ENCODE measurements around the gene HGS. TPM values are rescaled to one million over a fixed set of nuclear protein-coding genes. Genes with fewer than 3 reads are reported as not detected.
"Not testable (repeated sequence)": the region's sequence is repeated elsewhere in the genome, so short reads cannot be mapped to it uniquely, and the experiment has no call there.

HGS gene
- polyA plus RNA-seq, 3 donors: 95.1 to 111 (median 96.5) TPM

- no peak for DNase-seq
Measured at GRCh38 chr17:81738801-81739393, 55.1 kb downstream of the HGS start.

DNA sequence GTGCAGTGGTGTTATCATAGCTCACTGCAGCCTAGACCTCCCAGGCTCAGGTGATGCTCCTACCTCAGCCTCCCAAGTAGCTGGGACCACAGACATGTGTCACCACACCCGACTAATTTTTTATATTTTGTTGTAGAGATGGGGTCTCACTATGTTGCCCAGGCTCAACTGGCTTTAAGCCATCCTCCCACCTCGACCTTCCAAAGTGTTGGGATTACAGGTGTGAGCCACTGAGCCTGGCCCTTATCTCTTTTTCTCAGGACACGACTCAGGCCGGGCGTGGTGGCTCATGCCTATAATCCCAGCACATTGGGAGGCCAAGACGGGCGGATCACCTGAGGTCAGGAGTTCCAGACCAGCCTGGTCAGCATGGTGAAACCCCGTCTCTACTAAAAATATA is 55.8 kb downstream of the HGS start:
- not testable (repeated sequence) for DNase-seq

- no peak for DNase-seq
Measured at GRCh38 chr17:81740395-81740961, 56.7 kb downstream of the HGS start.

DNA sequence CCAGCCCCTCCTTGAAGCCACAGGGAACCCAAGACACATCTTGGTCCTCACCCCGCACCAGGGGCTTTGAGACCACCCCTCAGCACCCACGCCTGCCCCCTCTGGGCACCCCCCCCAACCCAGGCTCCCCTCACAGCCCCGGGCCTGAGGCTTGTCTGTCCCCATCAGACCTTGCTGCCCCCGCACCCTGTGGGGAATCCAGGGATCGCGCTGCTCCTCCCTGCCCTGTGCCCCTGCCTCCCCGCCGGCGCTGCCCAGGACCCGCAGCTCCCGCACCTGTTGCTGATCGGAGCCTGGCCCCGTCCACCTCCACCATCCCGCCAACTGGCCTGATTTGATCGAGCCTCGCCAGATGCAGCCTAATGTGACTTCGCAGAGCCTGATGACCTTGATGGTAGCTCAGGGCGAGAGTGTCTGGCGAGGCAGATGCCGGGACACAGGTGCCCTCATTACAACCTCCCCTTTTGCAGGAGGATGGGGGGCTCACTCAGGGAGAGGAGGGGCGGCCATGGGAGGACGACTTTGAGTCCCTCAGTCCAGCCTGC is 57.3 kb downstream of the HGS start:
- no peak for DNase-seq

DNA sequence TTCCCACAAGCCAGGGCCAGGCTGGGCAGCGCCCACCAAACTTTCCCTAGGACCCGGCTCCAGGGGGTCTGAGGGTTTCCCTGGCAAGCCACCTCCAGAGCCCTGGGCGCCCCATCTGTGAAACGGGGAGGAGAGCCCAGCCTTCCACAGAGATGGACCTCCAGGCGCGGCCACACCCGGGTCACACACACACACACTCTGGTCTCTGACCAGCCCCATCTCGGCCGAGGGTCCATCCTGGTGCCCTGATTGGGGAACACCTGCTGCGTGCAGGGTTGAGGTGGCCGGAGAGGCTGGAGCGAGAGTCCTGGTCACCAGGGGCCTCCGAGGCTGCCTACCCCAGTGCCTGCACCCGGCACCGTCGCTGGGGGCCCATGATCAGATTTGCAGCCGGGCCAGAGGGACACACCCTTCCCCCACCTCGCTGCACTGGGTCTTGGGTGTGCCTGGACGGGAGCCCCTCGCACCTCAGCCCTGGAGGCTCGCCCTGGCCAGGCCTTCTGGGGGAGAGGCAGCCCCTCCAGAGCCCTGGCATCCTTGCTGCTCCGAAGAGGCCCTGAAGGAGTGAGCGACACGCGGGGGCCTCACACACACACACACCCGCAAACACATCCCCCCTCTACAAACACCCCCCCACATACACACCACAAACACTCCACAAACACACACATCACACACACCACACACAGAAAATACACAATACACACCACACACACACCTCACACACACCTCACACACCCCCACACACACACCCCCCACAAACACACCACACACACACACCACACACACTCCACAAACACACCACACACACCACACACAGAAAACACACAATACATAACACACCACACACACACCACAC is 58.0 kb downstream of the HGS start:
- DNase-seq: no peak

Other genes starting within 250 kb of the HGS start
- 1,000 to 10,000 TPM; 2,993 to 3,342 (median 3,086) TPM for gene ACTG1, start 171.2 kb upstream of the HGS start, polyA plus RNA-seq (ENCODE audit: insufficient read length in 3 of 3)
- gene FSCN2, start 155.6 kb upstream of the HGS start, polyA plus RNA-seq (ENCODE audit: insufficient read length in 3 of 3): 1 to 10 TPM; 1.2 to 2.5 (median 1.6) TPM
- 10 to 100 TPM; 27.1 to 40.7 (median 30.0) TPM for gene FAAP100, start 131.7 kb upstream of the HGS start, polyA plus RNA-seq (ENCODE audit: insufficient read length in 3 of 3)
- 10 to 100 TPM; 51.0 to 78.2 (median 73.9) TPM for gene NPLOC4, start 46.9 kb upstream of the HGS start, polyA plus RNA-seq (ENCODE audit: insufficient read length in 3 of 3)
- gene TSPAN10, start 46.8 kb upstream of the HGS start, polyA plus RNA-seq (ENCODE audit: insufficient read length in 3 of 3): 1 to 10 TPM; 2.6 to 7.0 (median 4.2) TPM
- gene PDE6G, start 27.5 kb upstream of the HGS start, polyA plus RNA-seq (ENCODE audit: insufficient read length in 3 of 3): 10 to 100 TPM; 11.2 to 13.4 (median 11.8) TPM
- gene OXLD1, start 17.4 kb upstream of the HGS start, polyA plus RNA-seq (ENCODE audit: insufficient read length in 3 of 3): 10 to 100 TPM; 18.9 to 24.0 (median 22.3) TPM
- gene CCDC137, start 17.3 kb upstream of the HGS start, polyA plus RNA-seq (ENCODE audit: insufficient read length in 3 of 3): 10 to 100 TPM; 16.8 to 21.9 (median 17.5) TPM
- gene ARL16, start 214 bp upstream of the HGS start, polyA plus RNA-seq (ENCODE audit: insufficient read length in 3 of 3): 10 to 100 TPM; 41.8 to 49.7 (median 47.0) TPM
- gene MRPL12, start 19.4 kb downstream of the HGS start, polyA plus RNA-seq (ENCODE audit: insufficient read length in 3 of 3): 10 to 100 TPM; 47.5 to 67.4 (median 59.2) TPM
- 10 to 100 TPM; 18.9 to 22.4 (median 22.3) TPM for gene SLC25A10, start 28.3 kb downstream of the HGS start, polyA plus RNA-seq (ENCODE audit: insufficient read length in 3 of 3)
- 10 to 100 TPM; 11.1 to 14.0 (median 12.1) TPM for gene GCGR, start 120.1 kb downstream of the HGS start, polyA plus RNA-seq (ENCODE audit: insufficient read length in 3 of 3)
- gene MCRIP1, start 149.3 kb downstream of the HGS start, polyA plus RNA-seq (ENCODE audit: insufficient read length in 3 of 3): 100 to 1,000 TPM; 102 to 124 (median 122) TPM
- gene PPP1R27, start 151.0 kb downstream of the HGS start, polyA plus RNA-seq (ENCODE audit: insufficient read length in 3 of 3): under 1 TPM in 2 of 3 donors, not detected in 1; 0.14 to 0.44 TPM
- 100 to 1,000 TPM; 415 to 451 (median 445) TPM for gene P4HB, start 176.5 kb downstream of the HGS start, polyA plus RNA-seq (ENCODE audit: insufficient read length in 3 of 3)
- 100 to 1,000 TPM; 171 to 228 (median 216) TPM for gene ARHGDIA, start 187.3 kb downstream of the HGS start, polyA plus RNA-seq (ENCODE audit: insufficient read length in 3 of 3)
- gene ALYREF, start 207.6 kb downstream of the HGS start, polyA plus RNA-seq (ENCODE audit: insufficient read length in 3 of 3): 10 to 100 TPM; 63.3 to 93.8 (median 83.9) TPM
- 100 to 1,000 TPM in 2 of 3 donors, 10 to 100 TPM in 1; 87.9 to 118 (median 117) TPM for gene ANAPC11, start 207.7 kb downstream of the HGS start, polyA plus RNA-seq (ENCODE audit: insufficient read length in 3 of 3)
- 1 to 10 TPM in 1 of 3 donors, under 1 TPM in 2; 0.71 to 1.2 (median 0.76) TPM for gene NPB, start 218.2 kb downstream of the HGS start, polyA plus RNA-seq (ENCODE audit: insufficient read length in 3 of 3)
- gene PCYT2, start 227.4 kb downstream of the HGS start, polyA plus RNA-seq (ENCODE audit: insufficient read length in 3 of 3): 10 to 100 TPM; 49.6 to 55.1 (median 52.9) TPM
- 10 to 100 TPM; 14.0 to 21.3 (median 20.6) TPM for gene SIRT7, start 234.2 kb downstream of the HGS start, polyA plus RNA-seq (ENCODE audit: insufficient read length in 3 of 3)
- gene MAFG, start 243.7 kb downstream of the HGS start, polyA plus RNA-seq (ENCODE audit: insufficient read length in 3 of 3): 10 to 100 TPM; 12.9 to 14.9 (median 13.1) TPM

Data from renal pelvis (tissue), 4 donors.